ENCODE data around the gene OR6S1.
"Not testable (repeated sequence)": the region's sequence is repeated elsewhere in the genome, so short reads cannot be mapped to it uniquely, and the experiment has no call there.

The OR6S1 gene

DNA sequence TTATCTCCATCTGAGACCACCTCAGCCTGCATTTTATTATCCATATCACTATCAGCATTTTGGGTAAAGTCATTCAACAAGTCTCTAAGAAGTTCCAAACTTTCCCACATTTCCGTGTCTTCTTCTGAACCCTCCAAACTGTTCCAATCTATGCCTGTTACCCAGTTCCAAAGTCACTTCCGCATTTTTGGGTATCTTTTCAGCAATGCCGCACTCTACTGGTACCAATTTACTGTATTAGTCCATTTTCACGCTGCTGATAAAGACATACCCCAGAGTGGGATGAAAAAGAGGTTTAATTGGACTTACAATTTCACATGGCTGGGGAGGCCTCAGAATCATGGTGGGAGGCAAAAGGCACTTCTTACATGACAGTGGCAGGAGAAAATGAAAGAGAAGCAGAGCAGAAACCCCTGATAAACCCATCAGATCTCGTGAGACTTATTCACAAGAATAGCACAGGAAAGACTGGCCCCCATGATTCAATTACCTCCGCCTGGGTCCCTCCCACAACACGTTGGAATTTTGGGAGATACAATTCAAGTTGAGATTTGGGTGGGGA lies 25.0 kb upstream of the OR6S1 start:
- not testable (repeated sequence) for H4K91ac ChIP-seq (ENCODE audit: low read depth, low read length); H3K4me1 ChIP-seq (ENCODE audit: control insufficient read depth in 1 of 2, insufficient read depth in 2 of 2, low read length in 2 of 2); H2BK120ac ChIP-seq (ENCODE audit: insufficient read depth, low read length, poor library complexity); H3K79me2 ChIP-seq (ENCODE audit: control insufficient read depth, insufficient read depth, low read length, poor library complexity); H3K9me3 ChIP-seq (ENCODE audit: insufficient read depth, low read depth, low read length); H2BK5ac ChIP-seq (ENCODE audit: low read depth, low read length, poor library complexity); H3K79me1 ChIP-seq (ENCODE audit: low read length); DNase-seq; H3K4me3 ChIP-seq (ENCODE audit: low read depth, low read length); H3K14ac ChIP-seq (ENCODE audit: low read length); H3K27ac ChIP-seq (ENCODE audit: low read depth, low read length); H3K4ac ChIP-seq (ENCODE audit: low read depth, low read length); H3K4me2 ChIP-seq (ENCODE audit: low read length); H2AFZ ChIP-seq (ENCODE audit: insufficient read depth, low read length, poor library complexity); H2AK5ac ChIP-seq (ENCODE audit: low read length); H3K9ac ChIP-seq (ENCODE audit: low read length); H3K18ac ChIP-seq (ENCODE audit: low read length); H4K8ac ChIP-seq (ENCODE audit: low read depth, low read length); H3K27me3 ChIP-seq (ENCODE audit: insufficient read depth, low read length); H3K23ac ChIP-seq (ENCODE audit: low read length); H3K36me3 ChIP-seq (ENCODE audit: control insufficient read depth in 1 of 2, insufficient read depth in 2 of 2, low read length in 2 of 2); H4K12ac ChIP-seq (ENCODE audit: low read depth, low read length); H2BK12ac ChIP-seq (ENCODE audit: low read length)
- no CpG with 5 or more reads among the region's 7 CpGs for WGBS (ENCODE audit: extremely low coverage, insufficient coverage, insufficient read length)

DNA sequence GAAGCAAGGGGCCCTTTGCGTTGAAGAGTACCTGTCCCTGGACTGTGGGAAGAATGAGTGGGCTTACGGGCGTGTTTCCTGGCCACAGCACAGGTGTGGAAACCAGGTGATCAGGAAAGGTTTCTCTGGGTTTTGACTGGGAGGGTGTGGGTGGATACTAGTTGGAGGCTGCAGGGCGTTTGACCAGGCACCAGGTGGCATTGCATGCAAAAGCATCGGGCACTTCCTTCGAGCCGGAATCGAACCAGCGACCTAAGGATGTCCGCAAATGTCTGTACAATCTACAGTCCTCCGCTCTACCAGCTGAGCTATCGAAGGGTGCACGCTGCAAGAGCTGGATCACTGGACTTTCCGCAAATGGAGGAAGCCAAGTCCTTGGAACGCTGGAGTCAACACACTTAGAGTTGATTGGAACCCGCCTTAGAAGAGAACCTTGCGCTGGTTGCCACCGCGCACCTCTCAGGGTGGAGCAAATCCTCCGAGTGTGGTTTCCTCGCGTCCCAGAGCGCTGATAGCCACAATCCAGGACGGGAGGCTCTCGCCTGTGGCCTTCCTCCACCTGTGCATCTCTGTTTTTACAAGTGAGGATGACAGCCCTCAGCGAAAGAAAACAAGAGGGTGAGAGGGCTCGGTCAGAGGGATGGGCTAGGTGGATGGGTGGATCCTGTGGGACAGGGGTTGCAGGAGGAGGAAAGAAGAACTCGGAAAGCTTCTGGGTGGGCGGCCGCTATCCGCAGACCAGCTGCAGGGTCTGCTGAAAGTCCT lies 21.7 kb upstream of the OR6S1 start:
- no peak overlapping the region for H3K4ac ChIP-seq (ENCODE audit: low read depth, low read length)
- no peaks in the 10 kb centered on the region for H3K79me1 ChIP-seq (ENCODE audit: low read length)
- WGBS (ENCODE audit: extremely low coverage, insufficient coverage, insufficient read length): no CpG with 5 or more reads among the region's 31 CpGs
- H3K27me3 ChIP-seq (ENCODE audit: insufficient read depth, low read length): peaks cover 6% of the 10 kb centered on the region
- no peak overlapping the region for H2BK5ac ChIP-seq (ENCODE audit: low read depth, low read length, poor library complexity)
- H3K23ac ChIP-seq (ENCODE audit: low read length): no peak overlapping the region
- H2AK5ac ChIP-seq (ENCODE audit: low read length): no peak overlapping the region
- H3K18ac ChIP-seq (ENCODE audit: low read length): no peak overlapping the region
- no peak overlapping the region for H4K8ac ChIP-seq (ENCODE audit: low read depth, low read length)
- no peak overlapping the region for H3K4me3 ChIP-seq (ENCODE audit: low read depth, low read length)
- H3K9me3 ChIP-seq (ENCODE audit: insufficient read depth, low read depth, low read length): no peaks in the 10 kb centered on the region
- H2BK12ac ChIP-seq (ENCODE audit: low read length): no peak overlapping the region
- H4K91ac ChIP-seq (ENCODE audit: low read depth, low read length): no peak overlapping the region
- H3K36me3 ChIP-seq (ENCODE audit: control insufficient read depth in 1 of 2, insufficient read depth in 2 of 2, low read length in 2 of 2): no peaks in the 10 kb centered on the region
- peak overlapping the region; percentile 36 for H3K4me2 ChIP-seq (ENCODE audit: low read length)
- no peak overlapping the region for H2AFZ ChIP-seq (ENCODE audit: insufficient read depth, low read length, poor library complexity)
- H3K27ac ChIP-seq (ENCODE audit: low read depth, low read length): no peak overlapping the region
- H3K4me1 ChIP-seq (ENCODE audit: control insufficient read depth in 1 of 2, insufficient read depth in 2 of 2, low read length in 2 of 2): peaks cover 0 to 4% of the 10 kb centered on the region in 2 experiments
- DNase-seq: peak in 1 of 2 donors; percentile 55
- no peak overlapping the region for H4K12ac ChIP-seq (ENCODE audit: low read depth, low read length)
- H3K14ac ChIP-seq (ENCODE audit: low read length): no peak overlapping the region
- no peak overlapping the region for H2BK120ac ChIP-seq (ENCODE audit: insufficient read depth, low read length, poor library complexity)
- H3K79me2 ChIP-seq (ENCODE audit: control insufficient read depth, insufficient read depth, low read length, poor library complexity): no peaks in the 10 kb centered on the region
- no peak overlapping the region for H3K9ac ChIP-seq (ENCODE audit: low read length)

DNA sequence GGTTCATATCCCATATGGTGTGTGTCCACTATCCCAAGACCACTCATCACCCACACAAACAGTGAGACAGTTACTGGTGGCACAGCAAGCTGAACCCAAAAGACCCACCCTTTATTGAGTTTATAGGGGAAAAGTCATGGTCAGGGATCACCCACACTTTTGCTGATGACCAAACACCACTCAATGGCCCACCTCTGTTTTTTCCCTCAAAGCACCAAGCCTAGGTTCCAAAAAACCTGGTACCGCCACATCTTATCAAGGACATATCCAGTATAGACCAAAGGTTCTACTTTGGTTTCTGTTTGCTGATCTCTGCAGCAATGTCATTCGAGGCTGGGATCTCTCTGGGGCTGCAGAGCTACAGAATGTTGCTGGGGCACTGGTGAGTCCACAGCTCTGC lies 19.7 kb upstream of the OR6S1 start:
- Histone ChIP-seq H3K18ac (ENCODE audit: low read length) (no peak overlapping the region), H3K4me2 (ENCODE audit: low read length) (no peak overlapping the region), H3K4ac (ENCODE audit: low read depth, low read length) (no peak overlapping the region), H3K23ac (ENCODE audit: low read length) (no peak overlapping the region), H3K9ac (ENCODE audit: low read length) (no peak overlapping the region), H3K4me3 (ENCODE audit: low read depth, low read length) (no peak overlapping the region), H2AK5ac (ENCODE audit: low read length) (no peak overlapping the region), H3K36me3 (ENCODE audit: control insufficient read depth in 1 of 2, insufficient read depth in 2 of 2, low read length in 2 of 2) (no peaks in the 10 kb centered on the region), H4K8ac (ENCODE audit: low read depth, low read length) (no peak overlapping the region), H3K79me1 (ENCODE audit: low read length) (no peaks in the 10 kb centered on the region), H4K12ac (ENCODE audit: low read depth, low read length) (no peak overlapping the region), H3K27me3 (ENCODE audit: insufficient read depth, low read length) (peaks cover 6% of the 10 kb centered on the region), H3K4me1 (ENCODE audit: control insufficient read depth in 1 of 2, insufficient read depth in 2 of 2, low read length in 2 of 2) (peaks cover 0 to 4% of the 10 kb centered on the region in 2 experiments), H3K79me2 (ENCODE audit: control insufficient read depth, insufficient read depth, low read length, poor library complexity) (no peaks in the 10 kb centered on the region), H2BK5ac (ENCODE audit: low read depth, low read length, poor library complexity) (no peak overlapping the region), H2BK12ac (ENCODE audit: low read length) (no peak overlapping the region), H3K27ac (ENCODE audit: low read depth, low read length) (no peak overlapping the region), H2AFZ (ENCODE audit: insufficient read depth, low read length, poor library complexity) (no peak overlapping the region), H2BK120ac (ENCODE audit: insufficient read depth, low read length, poor library complexity) (no peak overlapping the region), H3K14ac (ENCODE audit: low read length) (no peak overlapping the region), H3K9me3 (ENCODE audit: insufficient read depth, low read depth, low read length) (peaks cover 3% of the 10 kb centered on the region), H4K91ac (ENCODE audit: low read depth, low read length) (no peak overlapping the region)
- no CpG with 5 or more reads among the region's 2 CpGs for WGBS (ENCODE audit: extremely low coverage, insufficient coverage, insufficient read length)
- DNase-seq: no peak

DNA sequence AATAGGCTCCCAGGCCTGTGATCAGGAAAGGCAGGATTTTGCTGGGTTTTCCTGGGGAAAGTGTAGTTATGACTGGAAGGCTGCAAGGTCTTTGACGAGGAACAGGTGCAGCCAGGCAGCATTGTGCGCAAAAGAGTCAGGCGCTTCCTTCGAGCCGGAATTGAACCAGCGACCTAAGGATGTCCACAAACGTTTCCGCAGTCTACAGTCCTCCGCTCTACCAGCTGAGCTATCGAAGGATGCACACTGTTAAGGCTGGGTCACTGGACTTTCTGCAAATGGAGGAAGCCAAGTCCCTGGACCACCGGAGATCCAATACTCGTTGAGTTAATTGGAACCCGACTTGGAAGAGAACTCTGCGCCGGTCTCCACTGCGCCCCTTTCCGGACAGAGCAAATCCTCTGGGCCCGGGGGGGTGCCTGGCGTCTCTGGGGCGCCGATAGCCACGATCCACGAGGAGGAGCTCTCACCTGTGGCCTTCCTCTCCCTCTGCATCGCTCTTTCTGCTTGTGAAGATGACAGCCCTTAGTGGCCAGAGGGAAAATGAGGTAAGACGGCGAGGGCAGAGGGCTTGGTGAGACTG lies 18.4 kb upstream of the OR6S1 start:
- Histone ChIP-seq H3K14ac (ENCODE audit: low read length) (no peak overlapping the region), H2AK5ac (ENCODE audit: low read length) (no peak overlapping the region), H2BK12ac (ENCODE audit: low read length) (no peak overlapping the region), H2AFZ (ENCODE audit: insufficient read depth, low read length, poor library complexity) (no peak overlapping the region), H3K4ac (ENCODE audit: low read depth, low read length) (no peak overlapping the region), H3K36me3 (ENCODE audit: control insufficient read depth in 1 of 2, insufficient read depth in 2 of 2, low read length in 2 of 2) (no peaks in the 10 kb centered on the region), H3K27ac (ENCODE audit: low read depth, low read length) (no peak overlapping the region), H3K4me2 (ENCODE audit: low read length) (no peak overlapping the region), H2BK5ac (ENCODE audit: low read depth, low read length, poor library complexity) (no peak overlapping the region), H3K79me2 (ENCODE audit: control insufficient read depth, insufficient read depth, low read length, poor library complexity) (no peaks in the 10 kb centered on the region), H4K12ac (ENCODE audit: low read depth, low read length) (no peak overlapping the region), H3K4me1 (ENCODE audit: control insufficient read depth in 1 of 2, insufficient read depth in 2 of 2, low read length in 2 of 2) (peaks cover 0 to 4% of the 10 kb centered on the region in 2 experiments), H4K91ac (ENCODE audit: low read depth, low read length) (no peak overlapping the region), H2BK120ac (ENCODE audit: insufficient read depth, low read length, poor library complexity) (no peak overlapping the region), H3K9ac (ENCODE audit: low read length) (no peak overlapping the region), H3K4me3 (ENCODE audit: low read depth, low read length) (no peak overlapping the region), H3K18ac (ENCODE audit: low read length) (no peak overlapping the region), H3K9me3 (ENCODE audit: insufficient read depth, low read depth, low read length) (peaks cover 3% of the 10 kb centered on the region), H4K8ac (ENCODE audit: low read depth, low read length) (no peak overlapping the region), H3K27me3 (ENCODE audit: insufficient read depth, low read length) (peaks cover 16% of the 10 kb centered on the region), H3K79me1 (ENCODE audit: low read length) (no peaks in the 10 kb centered on the region), H3K23ac (ENCODE audit: low read length) (no peak overlapping the region)
- no CpG with 5 or more reads among the region's 26 CpGs for WGBS (ENCODE audit: extremely low coverage, insufficient coverage, insufficient read length)
- no peak for DNase-seq
